NCI-H524 (cell line): ENCODE measurements around the gene STEAP1B.
"Not testable (repeated sequence)": the region's sequence is repeated elsewhere in the genome, so short reads cannot be mapped to it uniquely, and the experiment has no call there.

ENCODE experiments used
- DNase-seq, 2 experiments: peaks; one replicate each; lab custom pipeline; 2025; lab: John Stamatoyannopoulos, UW

Gene STEAP1B

DNA sequence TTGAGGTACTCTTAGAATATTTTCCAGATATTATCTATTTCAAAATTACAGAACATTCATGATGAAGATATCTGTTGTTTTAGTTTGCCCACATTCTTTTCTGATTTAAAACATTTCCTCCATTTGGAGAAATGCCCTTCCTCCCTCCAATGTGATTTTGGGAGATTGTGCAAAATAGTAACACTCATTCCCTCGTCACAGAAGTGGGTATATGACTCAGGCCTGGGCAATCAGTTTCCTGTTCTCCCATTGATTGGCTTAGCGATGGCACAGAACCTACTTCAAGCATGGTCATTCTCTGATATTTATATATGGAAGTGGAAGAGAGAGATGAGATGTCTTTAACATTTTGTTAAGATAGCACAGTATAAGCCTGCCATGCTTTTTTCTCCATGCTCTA is 3.1 kb downstream of the STEAP1B start:
- DNase-seq, result not testable (repeated sequence)

DNA sequence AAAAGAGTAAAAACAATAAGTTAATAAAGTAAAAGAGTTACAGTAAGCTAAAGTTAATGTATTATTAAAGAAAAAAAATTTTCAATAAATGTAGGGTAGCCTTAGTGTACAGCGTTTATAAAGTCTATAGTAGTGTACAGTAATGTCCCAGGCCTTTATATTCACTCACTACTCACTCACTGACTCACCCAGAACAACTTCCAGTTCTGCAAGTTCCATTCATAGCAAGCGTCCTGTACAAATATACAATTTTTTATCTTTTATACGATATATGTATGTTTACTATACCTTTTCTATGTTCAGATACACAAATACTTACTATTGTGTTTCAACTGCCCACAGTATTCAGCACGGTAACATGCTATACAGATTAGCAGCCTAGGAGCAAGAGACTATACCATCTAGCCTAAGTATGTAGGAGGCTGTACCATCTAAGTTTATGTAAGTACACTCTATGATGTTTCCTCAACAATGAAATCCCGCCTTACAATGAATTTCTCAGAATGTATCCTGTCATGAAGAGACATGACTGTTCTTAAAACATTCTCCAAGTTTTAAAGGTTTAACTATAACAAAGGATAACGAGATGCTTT is 3.6 kb downstream of the STEAP1B start:
- not testable (repeated sequence) for DNase-seq

DNA sequence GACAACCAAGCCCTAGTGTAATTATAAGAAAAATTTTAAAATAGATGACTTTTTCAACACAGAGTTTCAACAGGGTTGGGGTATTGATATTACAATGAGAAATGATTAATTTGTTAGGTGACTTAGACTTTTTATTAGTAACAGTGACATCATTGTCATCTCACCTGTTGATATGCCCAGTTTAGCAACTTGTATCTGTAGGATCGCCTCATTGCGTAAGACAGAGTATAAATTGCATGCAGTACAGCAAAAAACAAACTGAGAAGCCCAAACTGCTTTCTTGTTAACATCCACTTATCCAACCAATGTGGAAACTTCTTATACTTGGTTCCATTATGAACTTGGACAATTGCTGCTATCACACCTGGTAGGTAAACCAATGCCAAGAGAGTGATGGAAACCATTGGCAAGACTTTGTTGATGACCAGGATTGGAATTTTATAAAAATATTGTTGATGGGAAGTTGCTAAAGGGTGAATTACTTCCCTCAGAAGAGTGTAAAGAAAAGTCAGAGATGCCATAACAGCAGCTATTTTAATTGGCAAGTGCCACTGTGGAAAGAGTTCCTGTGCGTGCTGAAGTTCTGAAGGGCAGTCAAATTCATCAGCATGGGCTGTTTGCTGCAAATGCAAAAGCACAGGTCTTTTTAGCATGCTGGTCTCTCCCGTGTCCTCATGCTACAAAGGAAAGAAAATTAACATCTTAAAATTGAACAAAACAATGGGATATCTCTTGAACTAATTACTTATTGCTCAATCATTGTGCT is 6.6 kb downstream of the STEAP1B start:
- not testable (repeated sequence) for DNase-seq

DNA sequence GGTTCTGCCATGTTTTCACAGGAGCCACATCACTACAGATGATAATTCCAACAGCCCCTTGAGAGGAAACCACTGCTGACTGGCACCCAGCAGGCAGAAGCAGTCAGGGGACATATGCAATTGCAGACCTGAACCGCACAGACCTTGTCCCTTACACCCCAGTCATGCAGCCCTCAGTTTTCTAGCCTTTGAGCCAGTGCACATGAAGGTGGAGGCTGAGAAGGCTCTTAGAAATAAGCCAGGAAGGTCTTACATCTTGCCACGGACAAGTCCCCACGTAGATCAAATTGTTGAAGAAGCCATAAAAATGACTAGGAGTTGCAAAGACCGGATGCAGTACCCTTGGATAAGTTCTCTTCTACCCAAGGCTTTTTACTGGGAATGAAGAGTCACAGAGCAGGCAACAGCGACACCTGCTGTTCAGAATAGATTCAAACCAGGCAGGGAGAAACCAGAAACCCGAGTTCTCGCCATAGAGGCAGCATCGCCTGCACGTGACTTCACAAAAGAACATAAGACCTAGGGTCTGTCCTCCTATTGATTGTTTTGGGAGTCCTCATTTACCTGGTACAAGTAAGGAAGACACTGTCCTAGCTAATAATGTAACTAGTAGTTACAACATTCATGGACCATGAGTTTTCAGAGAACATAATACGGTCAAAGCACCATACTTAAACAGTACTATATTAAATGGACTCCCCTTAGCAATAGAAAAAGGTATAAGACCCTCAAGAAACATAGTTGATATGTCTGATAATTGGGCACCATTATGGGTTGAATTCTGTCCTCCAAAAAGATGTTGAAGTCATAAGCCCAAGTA is 11.1 kb downstream of the STEAP1B start:
- peak; percentile 54 to 84 for DNase-seq

DNA sequence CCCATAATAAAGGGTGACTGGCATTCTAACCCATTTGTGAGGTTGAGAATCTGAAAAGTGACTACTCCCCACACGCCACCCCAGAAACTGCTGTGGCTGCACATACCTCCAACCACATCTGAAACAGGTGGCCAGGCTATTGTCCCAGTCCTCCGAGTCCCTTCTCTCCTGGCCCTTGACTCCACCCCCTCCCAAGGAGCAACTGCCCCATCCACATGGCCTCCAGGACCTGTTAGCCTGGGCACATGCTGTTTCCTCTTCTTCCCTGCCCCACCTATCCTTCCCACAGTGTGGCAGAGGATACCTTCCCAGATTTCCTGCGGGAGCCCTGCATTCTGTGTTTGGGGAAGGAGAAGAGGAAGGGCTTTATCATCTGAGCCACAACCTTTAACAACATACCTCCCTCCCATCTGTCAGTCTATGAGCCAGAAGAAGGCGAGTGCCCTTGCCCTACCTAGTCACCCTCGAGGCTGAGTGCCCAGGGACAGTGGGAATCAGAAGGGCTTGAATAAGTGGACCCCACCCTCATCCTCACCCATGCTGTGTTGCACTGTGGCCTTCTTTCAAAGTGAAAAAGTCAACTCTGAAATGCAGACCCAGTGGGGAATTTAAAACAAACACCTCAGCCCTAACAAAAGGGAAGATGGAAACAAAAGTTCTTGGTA is 11.9 kb downstream of the STEAP1B start:
- DNase-seq, result peak; percentile 41 to 62

DNA sequence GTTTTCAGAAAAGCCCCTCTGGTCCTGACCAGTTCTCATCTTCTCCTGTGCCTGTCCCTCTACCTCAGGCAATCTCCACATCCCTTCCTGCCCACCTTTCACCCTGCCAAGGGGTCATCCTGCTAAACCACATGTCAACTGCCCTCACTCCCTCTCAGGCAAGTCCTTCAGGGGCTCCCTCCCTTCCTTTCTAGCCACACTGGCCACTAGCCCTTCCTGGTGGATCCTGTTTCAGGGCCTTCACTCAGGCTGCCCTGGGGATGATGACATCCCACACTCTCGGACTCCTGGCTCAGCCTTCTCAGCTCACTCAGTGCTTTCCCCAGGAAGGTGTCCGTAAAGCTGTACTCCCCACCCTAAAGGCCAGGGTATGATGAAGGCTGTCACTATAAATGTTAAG is 13.4 kb downstream of the STEAP1B start:
- DNase-seq, result no peak

DNA sequence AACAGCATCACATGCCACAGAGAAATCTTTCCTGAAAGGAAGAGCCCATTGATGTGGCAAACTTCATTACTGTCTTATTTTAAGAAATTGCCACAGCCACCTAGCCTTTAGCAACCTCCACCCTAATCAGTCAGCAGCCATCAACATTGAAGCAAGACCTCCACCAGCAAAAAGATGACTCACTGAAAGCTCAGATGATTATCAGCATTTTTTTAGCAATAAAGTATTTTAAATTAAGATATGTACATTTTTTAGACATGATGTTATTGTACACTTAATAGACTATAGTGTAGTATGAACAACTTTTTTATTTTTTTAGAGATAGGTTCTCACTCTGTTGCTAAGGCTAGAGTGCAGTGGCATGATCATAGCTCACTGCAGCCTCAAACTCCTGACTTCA is 14.8 kb downstream of the STEAP1B start:
- DNase-seq, result no peak

DNA sequence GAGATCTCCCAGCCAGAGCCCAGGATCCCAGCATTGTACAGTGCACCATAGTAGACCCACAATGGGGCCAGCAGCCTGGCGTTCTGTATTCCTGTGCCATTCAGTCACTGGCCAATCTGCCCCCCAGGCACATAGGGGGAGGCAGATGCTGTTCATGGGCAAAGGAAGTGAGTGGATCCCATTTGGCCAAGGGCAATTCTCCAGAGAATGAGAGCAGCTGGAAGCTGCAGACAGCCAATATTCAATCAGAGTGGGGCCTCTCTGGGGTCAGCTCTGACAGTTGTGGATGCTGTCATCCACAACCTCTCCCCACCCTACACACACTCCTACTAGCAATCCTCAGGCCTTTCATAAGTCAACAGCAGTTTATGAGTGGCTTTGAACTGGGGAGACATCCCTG is 17.5 kb downstream of the STEAP1B start:
- DNase-seq, result no peak

DNA sequence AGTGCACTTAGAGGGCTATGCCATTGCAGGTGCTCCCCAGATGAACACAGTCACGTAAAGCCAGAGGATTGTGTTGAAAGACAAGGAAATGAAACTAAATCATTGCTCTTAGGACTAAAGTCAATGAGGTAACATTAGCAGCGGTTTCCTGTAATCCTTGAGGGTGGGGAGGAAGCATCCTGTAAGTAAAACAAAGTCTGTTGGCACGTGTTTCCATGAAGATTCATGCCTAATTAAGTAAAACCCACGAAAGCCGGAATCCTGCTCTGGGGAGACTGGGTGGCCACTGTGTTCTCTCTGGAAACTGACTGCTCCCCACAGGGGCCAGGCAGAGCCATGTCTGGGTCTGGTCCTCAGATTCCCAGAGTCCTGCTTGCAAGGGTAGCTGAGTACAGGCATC is 18.3 kb downstream of the STEAP1B start:
- no peak for DNase-seq

DNA sequence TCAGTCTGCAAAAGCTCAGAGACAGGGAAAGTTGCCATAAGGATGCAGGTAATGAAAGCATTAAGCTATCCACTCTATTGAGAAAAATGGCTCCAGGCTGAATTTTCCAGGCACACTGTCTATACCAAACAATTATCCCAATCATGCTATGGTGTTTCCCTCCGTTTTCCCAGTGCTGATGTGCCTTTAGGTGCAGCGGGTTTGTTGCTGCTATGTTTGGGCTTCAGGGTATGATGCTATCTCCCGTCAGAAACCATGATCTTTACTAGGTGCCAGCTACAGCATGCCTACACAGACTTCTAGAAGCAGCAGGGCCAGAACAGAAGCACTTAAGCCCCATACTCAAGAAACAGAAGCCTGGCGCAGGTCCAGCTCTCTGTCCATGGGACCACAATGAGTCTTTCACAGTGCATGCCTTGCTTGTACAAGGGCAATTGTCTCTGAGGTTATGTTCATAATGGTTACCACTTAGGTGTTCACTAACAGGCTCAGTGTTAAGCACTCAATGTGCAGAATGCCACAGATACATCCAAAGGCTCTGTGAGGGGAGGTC is 19.4 kb downstream of the STEAP1B start:
- DNase-seq, result peak in 1 of 2 experiments; percentile 10

DNA sequence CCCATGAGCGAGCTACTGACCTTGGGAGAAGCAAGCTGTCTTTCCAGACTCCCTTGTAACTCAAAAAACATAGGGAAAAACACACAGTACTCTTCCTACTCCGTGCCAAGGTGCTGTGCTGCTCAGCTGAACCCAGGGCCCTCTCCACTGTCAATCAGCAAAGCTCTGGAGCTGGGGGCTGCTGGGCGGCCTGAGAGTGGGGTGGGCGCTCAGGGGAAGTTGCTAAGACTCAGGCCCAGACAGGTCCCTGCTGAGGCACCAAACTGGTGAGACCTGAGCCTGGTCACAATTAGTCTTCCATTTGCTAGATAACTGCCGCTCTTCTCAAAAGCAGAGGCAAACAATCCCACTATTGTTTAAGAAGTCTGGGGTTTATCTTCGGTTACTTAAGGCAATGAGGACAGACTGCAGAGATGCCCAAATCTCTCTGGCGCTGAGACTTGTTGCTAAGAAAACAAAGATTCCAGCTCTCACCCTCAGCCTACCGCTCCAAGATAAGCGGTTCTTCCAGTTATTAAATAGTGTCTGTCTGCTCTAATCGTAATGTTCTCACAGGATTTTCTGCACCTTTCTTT is 22.0 kb downstream of the STEAP1B start:
- DNase-seq, result no peak

DNA sequence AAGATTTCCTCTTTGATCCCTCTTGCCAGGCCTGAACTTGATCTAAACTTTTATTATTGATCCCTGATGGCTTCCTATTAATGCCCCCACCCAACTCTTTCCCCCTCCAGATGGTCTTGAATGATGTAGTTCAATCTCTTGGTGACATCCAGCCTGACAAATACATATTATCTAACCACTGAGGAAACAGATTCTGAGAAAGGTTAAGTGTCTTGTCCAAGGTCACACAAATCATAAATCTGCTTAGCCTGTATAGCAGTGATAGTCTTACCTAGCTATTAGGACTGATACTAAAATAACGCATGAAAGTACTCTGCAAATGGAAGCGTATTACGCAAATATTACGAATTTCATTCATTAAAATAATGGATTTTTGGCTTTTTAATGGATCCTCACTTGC is 22.7 kb downstream of the STEAP1B start:
- no peak for DNase-seq

DNA sequence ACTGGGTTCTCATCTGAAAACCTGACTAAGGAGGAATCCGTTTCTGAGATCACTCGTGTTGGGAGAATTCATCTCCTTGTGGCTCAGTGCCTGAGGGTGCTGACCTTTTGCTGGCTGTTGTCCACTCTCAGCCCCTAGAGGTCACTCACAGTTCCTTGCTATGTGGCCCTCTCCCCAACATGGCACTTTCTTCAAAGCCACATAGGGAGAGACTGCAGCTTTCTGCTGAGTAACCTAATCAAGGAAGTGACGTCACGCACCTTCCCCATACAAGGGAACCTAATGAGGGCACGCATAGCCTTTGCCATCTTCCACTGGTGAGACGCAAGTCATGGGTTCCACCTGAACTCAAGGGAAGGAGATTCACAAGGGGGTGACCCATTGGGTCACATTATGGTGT is 23.2 kb downstream of the STEAP1B start:
- no peak for DNase-seq

DNA sequence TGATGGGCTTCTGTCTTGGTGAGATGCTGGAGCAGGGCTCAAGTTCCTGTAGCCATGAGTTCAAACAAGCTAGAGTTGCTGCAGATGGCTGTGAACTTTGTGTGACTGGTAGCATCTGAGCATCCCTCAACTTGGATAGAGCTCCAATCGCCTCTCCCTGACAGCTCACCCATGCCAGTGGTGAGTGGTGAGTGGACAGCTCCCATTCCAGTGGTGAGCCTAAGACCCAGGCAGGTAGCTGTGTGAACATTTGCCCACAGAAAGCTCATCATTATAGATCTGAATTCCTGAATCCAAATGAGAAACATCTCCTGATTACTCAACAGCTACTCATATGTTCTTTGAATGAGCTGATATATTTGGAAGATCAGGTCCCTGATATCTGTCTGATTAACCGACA is 25.3 kb downstream of the STEAP1B start:
- no peak for DNase-seq

DNA sequence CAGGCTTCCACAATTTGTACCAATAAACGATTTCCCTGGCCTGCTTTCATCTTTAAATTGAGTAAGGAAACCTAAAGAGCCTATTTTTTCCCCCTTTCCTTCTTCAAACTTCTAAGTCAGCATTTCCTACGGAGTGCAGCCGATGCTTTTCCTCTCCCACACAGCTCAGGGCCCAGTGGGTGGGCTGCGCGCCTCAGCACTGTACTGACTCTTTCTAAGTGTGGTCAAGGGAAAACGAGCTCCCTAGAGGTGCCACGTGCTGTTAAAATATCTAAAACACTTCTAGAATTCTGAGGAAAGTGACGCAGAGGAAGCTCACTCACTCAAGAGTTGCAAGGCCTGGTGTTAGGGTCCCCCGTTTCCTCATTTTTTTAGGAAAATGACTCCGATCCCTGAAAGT is 29.0 kb downstream of the STEAP1B start:
- no peak for DNase-seq

DNA sequence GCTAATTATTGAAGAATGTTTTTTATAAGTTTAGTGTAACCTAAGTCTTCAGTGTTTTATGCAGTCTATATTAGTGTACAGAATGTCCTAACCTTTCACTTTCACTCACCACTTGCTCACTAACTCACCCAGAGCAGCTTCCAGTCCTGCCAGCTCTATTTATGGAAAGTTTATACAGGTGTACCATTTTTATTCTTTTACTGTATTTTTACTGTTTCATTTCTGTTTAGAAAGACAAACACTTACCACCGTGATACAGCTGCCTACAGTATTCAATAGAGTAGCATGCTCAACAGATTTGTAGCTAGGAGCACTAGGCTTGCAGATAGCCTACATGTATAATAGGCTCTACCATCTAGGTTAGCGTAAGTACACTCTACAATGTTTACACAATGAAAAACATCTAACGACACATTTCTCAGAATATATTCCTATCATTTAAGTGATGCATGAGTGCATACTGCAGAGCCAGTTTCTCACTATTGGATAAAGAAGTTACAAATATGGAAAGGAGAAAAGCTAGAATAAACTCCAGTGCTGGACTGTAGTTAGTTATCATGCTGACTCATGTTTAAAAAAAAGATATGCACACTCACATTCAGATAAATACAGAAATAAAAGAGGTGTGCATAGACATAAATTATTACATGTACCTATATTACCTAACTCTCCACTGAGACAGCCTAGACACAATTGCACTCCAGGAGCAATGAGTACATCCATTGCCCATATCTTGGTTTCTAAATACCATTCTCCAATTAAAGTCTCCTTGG is 30.4 kb downstream of the STEAP1B start:
- DNase-seq, result no peak

DNA sequence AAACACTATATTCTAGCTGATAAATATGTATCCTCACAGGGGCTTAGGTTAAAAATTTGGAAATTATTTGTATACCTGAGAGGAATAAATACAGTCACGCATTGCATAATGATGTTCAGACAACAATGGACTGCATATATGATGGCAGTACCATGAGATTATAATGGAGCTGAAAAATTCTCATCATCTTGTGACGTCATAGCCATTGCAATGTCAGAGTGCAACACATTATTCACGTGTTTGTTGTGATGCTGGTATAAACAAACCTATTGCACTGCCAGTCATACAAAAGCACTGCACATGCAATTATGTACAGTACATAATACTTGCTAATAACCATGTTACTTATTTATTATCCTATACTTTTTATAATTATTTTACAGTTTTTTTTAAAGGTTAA is 31.4 kb downstream of the STEAP1B start:
- no peak for DNase-seq

DNA sequence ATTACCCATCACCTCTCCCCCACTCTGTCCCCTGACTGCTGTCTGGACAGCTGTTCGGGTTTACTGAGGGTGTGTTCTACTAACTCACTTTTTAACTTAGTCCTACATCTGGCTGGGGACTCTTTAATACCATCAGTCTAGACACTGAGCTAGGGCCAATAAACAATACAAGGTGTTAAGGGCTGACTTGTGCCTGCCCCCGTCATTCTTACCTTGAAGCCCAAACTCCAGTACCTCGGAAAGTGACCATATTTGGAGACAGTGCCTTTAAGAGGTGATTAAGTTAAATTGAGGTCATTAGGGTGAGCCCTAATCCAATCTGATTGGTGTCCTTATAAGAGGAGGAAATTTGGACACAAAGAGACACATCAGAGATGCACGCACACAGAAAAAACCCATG is 35.7 kb downstream of the STEAP1B start:
- no peak for DNase-seq

DNA sequence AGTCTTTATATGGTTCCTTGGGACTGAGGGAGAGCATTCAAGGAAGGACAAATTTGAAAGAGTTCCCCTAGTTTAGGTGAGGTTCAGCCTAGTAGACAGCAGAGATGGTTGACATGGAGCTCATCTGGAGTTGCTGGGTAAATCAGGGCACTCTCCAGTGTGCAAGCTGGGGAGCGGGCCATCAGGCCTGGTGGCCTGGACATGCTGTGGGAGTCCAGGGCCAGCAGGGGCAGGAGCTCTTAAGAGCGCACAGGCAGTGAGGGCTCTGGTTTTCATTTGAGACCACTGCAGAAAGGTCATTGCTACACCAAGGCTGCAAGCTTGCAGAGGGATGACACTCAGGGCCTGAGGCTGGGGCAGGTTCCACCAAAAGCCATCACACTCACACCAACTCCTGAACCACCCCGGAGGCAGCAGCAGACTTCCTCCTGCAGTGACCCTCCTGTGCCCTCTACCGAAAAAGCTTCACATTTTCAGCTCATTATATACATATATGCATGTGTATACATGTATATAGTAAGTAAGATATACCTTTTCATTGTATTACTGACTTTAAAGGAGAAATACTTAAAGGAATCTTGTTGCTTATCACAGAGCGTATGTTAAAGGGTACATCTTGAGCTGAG is 39.5 kb downstream of the STEAP1B start:
- DNase-seq, result no peak

DNA sequence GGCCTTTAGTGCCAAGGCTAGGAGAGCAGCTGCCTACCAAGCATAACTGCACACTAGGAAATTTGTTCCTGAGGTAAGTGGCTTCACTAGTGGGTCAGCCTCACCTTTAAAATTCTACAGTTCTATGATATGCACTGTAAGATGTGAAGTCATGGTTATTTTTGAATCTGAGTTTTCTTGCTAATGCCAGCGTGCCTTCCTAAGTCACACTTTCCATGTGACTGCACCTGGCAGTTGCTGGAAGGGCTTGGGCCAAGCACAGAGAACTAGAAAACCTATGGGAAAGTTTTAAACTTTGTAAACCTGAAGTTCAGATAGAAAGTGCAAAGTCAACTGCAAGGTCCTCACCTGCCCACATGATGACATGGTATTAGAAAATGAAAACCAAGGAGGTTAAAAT is 42.5 kb downstream of the STEAP1B start:
- no peak for DNase-seq

DNA sequence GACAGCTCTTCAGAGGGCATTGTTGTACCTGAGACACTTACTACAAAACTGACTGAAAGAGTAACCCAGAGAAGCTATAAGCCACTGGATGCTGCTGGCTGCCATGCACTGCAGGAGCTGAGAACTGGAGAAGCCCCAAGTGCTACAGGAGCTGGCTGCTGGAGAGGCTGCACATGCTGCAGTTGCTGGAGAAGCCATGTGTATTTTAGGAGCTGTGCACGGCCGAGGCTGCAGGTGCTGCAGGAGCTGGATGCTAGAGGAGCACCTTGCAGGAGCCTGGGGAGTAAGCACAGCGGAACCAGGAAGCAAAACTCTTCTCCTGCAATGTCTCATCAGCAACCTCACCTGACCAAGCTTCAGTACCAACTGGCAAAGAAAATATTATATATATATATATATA is 45.5 kb downstream of the STEAP1B start:
- DNase-seq, result no peak
